Naive thymus-derived CD4-positive, alpha-beta T cell (primary cell): Measurements from ENCODE around the gene BTBD3. TPM values are rescaled to one million over a fixed set of nuclear protein-coding genes. Genes with fewer than 3 reads are reported as not detected.

ENCODE experiments used
- ATAC-seq: fragments of 150-1000 bp; cut with Tn5 transposase; 2 replicates; pipeline ENCODE4 v1.10.0; 2021; ENCODE audit warnings: mild to moderate bottlenecking, moderate library complexity
- CTCF ChIA-PET: fragments of 350-600 bp; sonication (Branson Sonifier 250); formaldehyde crosslinking; loops from one replicate; lab custom pipeline; 2021; ENCODE audit warnings: antibody characterized with exemption; lab: Charles Lee
- POLR2A ChIA-PET: fragments of 350-600 bp; sonication (Branson Sonifier 250); formaldehyde crosslinking; loops from one replicate; lab custom pipeline; 2021; ENCODE audit warnings: antibody characterized with exemption, inconsistent platforms; lab: Charles Lee
- DNase-seq, 9 donors: peaks; one replicate each; pipeline versions ENCODE4 v3.0.0 to v3.0.0-alpha.2; 2020 to 2022; ENCODE audit warnings: mixed read lengths in 1 of 9
- H3K27ac ChIP-seq: one replicate; pipeline ENCODE4 v1.7.0; 2013; ENCODE audit warnings: mild to moderate bottlenecking, low read depth, low read length, moderate library complexity
- H3K27me3 ChIP-seq, 2 donors: one replicate each; pipeline ENCODE4 v1.7.0; 2013; ENCODE audit warnings: low read length in 2 of 2, mild to moderate bottlenecking in 2 of 2, moderate library complexity in 2 of 2; ENCODE audit not compliant: control insufficient read depth in 2 of 2, insufficient read depth in 2 of 2
- H3K36me3 ChIP-seq, 3 experiments: 1 replicate in 2 of 3; 2 replicates in 1 of 3; pipeline ENCODE4 v1.7.0; 2013; ENCODE audit warnings: low read length in 3 of 3, mild to moderate bottlenecking in 3 of 3, moderate library complexity in 1 of 3; ENCODE audit not compliant: insufficient read depth in 3 of 3, control insufficient read depth in 2 of 3
- H3K4me1 ChIP-seq, 2 donors: one replicate each; pipeline ENCODE4 v1.7.0; 2013; ENCODE audit warnings: low read length in 2 of 2, mild to moderate bottlenecking in 2 of 2, moderate library complexity in 1 of 2; ENCODE audit not compliant: control insufficient read depth in 2 of 2, insufficient read depth in 2 of 2
- H3K4me3 ChIP-seq: 2 replicates; pipeline ENCODE4 v1.7.0; 2013; ENCODE audit warnings: mild to moderate bottlenecking, low read length
- H3K9me3 ChIP-seq, 3 experiments: 1 replicate in 2 of 3; 2 replicates in 1 of 3; pipeline ENCODE4 v1.7.0; 2013; ENCODE audit warnings: low read length in 3 of 3; ENCODE audit not compliant: control insufficient read depth in 2 of 3
- H3K27ac Mint-ChIP-seq, 9 donors: one replicate each; pipeline ENCODE4 v1.8.0; 2020 to 2022; ENCODE audit warnings: mixed read lengths in 9 of 9, mild to moderate bottlenecking in 8 of 9, moderate library complexity in 5 of 9, inconsistent platforms in 2 of 9
- H3K27me3 Mint-ChIP-seq, 5 donors: one replicate each; pipeline ENCODE4 v1.8.0; 2021 to 2022; ENCODE audit warnings: mixed read lengths in 5 of 5, mild to moderate bottlenecking in 1 of 5
- H3K36me3 Mint-ChIP-seq, 5 donors: one replicate each; pipeline ENCODE4 v1.8.0; 2020 to 2022; ENCODE audit warnings: mixed read lengths in 5 of 5, mild to moderate bottlenecking in 3 of 5, inconsistent platforms in 1 of 5
- H3K4me1 Mint-ChIP-seq, 7 donors: one replicate each; pipeline ENCODE4 v1.8.0; 2020 to 2022; ENCODE audit warnings: mixed read lengths in 7 of 7, mild to moderate bottlenecking in 3 of 7, inconsistent platforms in 1 of 7
- H3K4me3 Mint-ChIP-seq, 10 donors: one replicate each; pipeline ENCODE4 v1.8.0; 2020 to 2022; ENCODE audit warnings: mild to moderate bottlenecking in 10 of 10, mixed read lengths in 10 of 10, moderate library complexity in 6 of 10, inconsistent platforms in 2 of 10
- H3K9me3 Mint-ChIP-seq, 11 donors: one replicate each; pipeline ENCODE4 v1.8.0; 2020 to 2022; ENCODE audit warnings: mixed read lengths in 11 of 11, mild to moderate bottlenecking in 4 of 11, inconsistent platforms in 1 of 11, moderate library complexity in 1 of 11
- intact Hi-C, 2 donors: fragments of 100-400 bp; cut with micrococcal nuclease; formaldehyde crosslinking; loops; one replicate each; pipeline ENCODE4 v1.15.1; 2023
- polyA plus RNA-seq, 2 donors: library from polyadenylated mRNA; unstranded; fragments of 300-500 nt; fragmentation: Illumina TruSeq; gene quantifications; one replicate each; pipeline ENCODE4 v1.2.3, GENCODE V29; 2021
- total RNA-seq, 6 experiments: library from RNA in 5 of 6; stranded (reverse) in 5 of 6; gene quantifications; 1 replicate in 5 of 6; 2 replicates in 1 of 6; pipeline ENCODE4 v1.2.3 and lab custom pipeline; 2021 to 2026

The BTBD3 gene
- total and polyA plus RNA-seq, 7 experiments from 2014 or later = 1.6 to 6.1 (median 2.0) TPM

DNA sequence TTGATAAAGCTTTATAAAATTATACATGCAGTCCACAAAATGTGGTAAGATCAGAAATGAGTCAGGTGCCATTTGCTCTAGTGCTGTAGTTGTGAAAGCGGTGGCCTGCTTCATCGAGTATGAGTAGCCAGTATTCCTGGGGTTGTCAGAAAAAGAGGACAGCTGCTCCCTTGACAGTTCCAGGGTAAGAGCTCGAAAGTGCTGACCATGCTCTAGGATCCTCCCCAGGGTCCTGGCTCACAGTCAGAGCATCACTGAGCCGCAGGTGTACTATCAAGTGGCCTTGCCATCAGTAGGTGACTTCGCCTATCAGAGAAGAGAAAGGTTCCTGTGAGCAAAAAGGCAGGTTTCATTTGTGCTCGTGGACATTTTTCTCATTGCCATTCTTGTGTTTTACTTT lies 3.6 kb downstream of the BTBD3 start:
- Mint-ChIP-seq H3K36me3 (peaks cover 0 to 7% (median 5%) of the 10 kb centered on the region in 5 donors), H3K27me3 (no peaks in the 10 kb centered on the region), H3K4me1 (peaks cover 4 to 19% (median 9%) of the 10 kb centered on the region in 7 donors), H3K27ac (no peak overlapping the region), H3K9me3 (peaks cover 0 to 2% (median 0%) of the 10 kb centered on the region in 11 donors), H3K4me3 (no peak overlapping the region)
- intact Hi-C loops = no loop called here
- DNase-seq = no peak
- ATAC-seq = no peak
- H3K36me3 ChIP-seq = no peaks in the 10 kb centered on the region
- H3K27me3 ChIP-seq = no peaks in the 10 kb centered on the region
- no peak overlapping the region for H3K4me3 ChIP-seq
- no peak overlapping the region for H3K27ac ChIP-seq
- H3K4me1 ChIP-seq = no peaks in the 10 kb centered on the region
- ChIA-PET POLR2A (no interaction called here), CTCF (no interaction called here)
- no peaks in the 10 kb centered on the region for H3K9me3 ChIP-seq

DNA sequence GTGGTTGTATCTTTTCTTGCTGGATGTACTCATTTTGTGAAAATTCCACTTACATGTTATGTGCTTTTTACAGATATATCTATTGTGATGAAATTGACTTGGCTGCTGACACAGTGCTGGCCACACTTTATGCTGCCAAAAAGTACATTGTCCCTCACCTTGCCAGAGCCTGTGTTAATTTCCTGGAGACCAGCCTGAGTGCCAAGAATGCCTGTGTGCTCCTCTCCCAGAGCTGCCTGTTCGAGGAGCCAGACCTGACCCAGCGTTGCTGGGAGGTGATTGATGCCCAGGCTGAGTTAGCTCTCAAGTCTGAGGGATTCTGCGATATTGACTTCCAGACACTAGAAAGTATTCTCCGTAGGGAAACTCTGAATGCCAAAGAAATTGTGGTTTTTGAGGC lies 4.9 kb downstream of the BTBD3 start:
- CTCF ChIA-PET = no interaction called here
- Mint-ChIP-seq H3K36me3 (peaks cover 0 to 7% (median 5%) of the 10 kb centered on the region in 5 donors), H3K9me3 (peaks cover 0 to 4% (median 0%) of the 10 kb centered on the region in 11 donors), H3K27me3 (no peaks in the 10 kb centered on the region), H3K4me1 (peaks cover 4 to 16% (median 9%) of the 10 kb centered on the region in 7 donors), H3K27ac (no peak overlapping the region), H3K4me3 (no peak overlapping the region)
- DNase-seq (no peak), ATAC-seq (no peak)
- H3K27ac ChIP-seq = no peak overlapping the region
- intact Hi-C loops = no loop called here
- H3K36me3 ChIP-seq = no peaks in the 10 kb centered on the region
- no peaks in the 10 kb centered on the region for H3K4me1 ChIP-seq
- no peaks in the 10 kb centered on the region for H3K27me3 ChIP-seq
- H3K9me3 ChIP-seq = no peaks in the 10 kb centered on the region
- POLR2A ChIA-PET = no interaction called here
- no peak overlapping the region for H3K4me3 ChIP-seq

- Histone ChIP-seq H3K4me3 (no peak overlapping the region), H3K4me1 (no peaks in the 10 kb centered on the region), H3K36me3 (no peaks in the 10 kb centered on the region), H3K27me3 (no peaks in the 10 kb centered on the region), H3K9me3 (no peaks in the 10 kb centered on the region), H3K27ac (no peak overlapping the region)
- no peak overlapping the region for H3K27ac Mint-ChIP-seq
- no peak overlapping the region for H3K4me3 Mint-ChIP-seq
- H3K9me3 Mint-ChIP-seq = peaks cover 0 to 4% (median 0%) of the 10 kb centered on the region in 11 donors
- DNase-seq = no peak
- no peaks in the 10 kb centered on the region for H3K4me1 Mint-ChIP-seq
- H3K27me3 Mint-ChIP-seq = no peaks in the 10 kb centered on the region
- ChIA-PET POLR2A (no interaction called here), CTCF (no interaction called here)
- H3K36me3 Mint-ChIP-seq = peaks cover 0 to 7% (median 5%) of the 10 kb centered on the region in 5 donors
- intact Hi-C loops = no loop called here
- no peak for ATAC-seq
Measured at GRCh38 chr20:11924923-11925322, 7.2 kb downstream of the BTBD3 start.

- Mint-ChIP-seq H3K27me3 (no peaks in the 10 kb centered on the region), H3K36me3 (peaks cover 0 to 7% (median 5%) of the 10 kb centered on the region in 5 donors), H3K27ac (no peak overlapping the region), H3K4me1 (no peaks in the 10 kb centered on the region), H3K4me3 (no peak overlapping the region), H3K9me3 (peaks cover 0 to 4% (median 0%) of the 10 kb centered on the region in 11 donors)
- Histone ChIP-seq H3K27me3 (no peaks in the 10 kb centered on the region), H3K27ac (no peak overlapping the region), H3K4me1 (no peaks in the 10 kb centered on the region), H3K9me3 (no peaks in the 10 kb centered on the region), H3K4me3 (no peak overlapping the region), H3K36me3 (no peaks in the 10 kb centered on the region)
- CTCF ChIA-PET = no interaction called here
- POLR2A ChIA-PET = no interaction called here
- intact Hi-C loops = no loop called here
- DNase-seq (no peak), ATAC-seq (no peak)
Measured at GRCh38 chr20:11926292-11926998, 8.8 kb downstream of the BTBD3 start.

- intact Hi-C loops = no loop called here
- Histone ChIP-seq H3K27ac (no peak overlapping the region), H3K4me1 (no peaks in the 10 kb centered on the region), H3K27me3 (no peaks in the 10 kb centered on the region), H3K4me3 (no peak overlapping the region), H3K36me3 (no peaks in the 10 kb centered on the region), H3K9me3 (no peaks in the 10 kb centered on the region)
- no peak overlapping the region for H3K4me3 Mint-ChIP-seq
- peaks cover 0 to 4% (median 0%) of the 10 kb centered on the region in 5 donors for H3K27me3 Mint-ChIP-seq
- H3K36me3 Mint-ChIP-seq = no peaks in the 10 kb centered on the region
- CTCF ChIA-PET = no interaction called here
- no peak for DNase-seq
- ATAC-seq = no peak
- peaks cover 0 to 2% (median 0%) of the 10 kb centered on the region in 11 donors for H3K9me3 Mint-ChIP-seq
- no peak overlapping the region for H3K27ac Mint-ChIP-seq
- POLR2A ChIA-PET = no interaction called here
- no peaks in the 10 kb centered on the region for H3K4me1 Mint-ChIP-seq
Measured at GRCh38 chr20:11929947-11930346, 12.3 kb downstream of the BTBD3 start.

- POLR2A ChIA-PET = no interaction called here
- no peak for DNase-seq
- Mint-ChIP-seq H3K27me3 (peaks cover 0 to 4% (median 0%) of the 10 kb centered on the region in 5 donors), H3K27ac (no peak overlapping the region), H3K4me1 (no peaks in the 10 kb centered on the region), H3K36me3 (no peaks in the 10 kb centered on the region), H3K4me3 (no peak overlapping the region), H3K9me3 (peaks cover 0 to 5% (median 0%) of the 10 kb centered on the region in 11 donors)
- Histone ChIP-seq H3K27me3 (no peaks in the 10 kb centered on the region), H3K4me1 (no peaks in the 10 kb centered on the region), H3K36me3 (no peaks in the 10 kb centered on the region), H3K4me3 (no peak overlapping the region), H3K27ac (no peak overlapping the region), H3K9me3 (no peaks in the 10 kb centered on the region)
- no peak for ATAC-seq
- intact Hi-C loops = no loop called here
- CTCF ChIA-PET = interaction anchor here (0.6 kb wide), 1 partner anchor 1767 kb away, joined by 4 read pairs; no protein-coding TSS in a partner anchor
Measured at GRCh38 chr20:11935212-11936154, 17.8 kb downstream of the BTBD3 start.
